ENCODE results near the gene TEAD1. TPM values are rescaled to one million over a fixed set of nuclear protein-coding genes. Genes with fewer than 3 reads are reported as not detected.

The TEAD1 gene
- total and polyA plus RNA-seq, 10 of the 15 experiments (the other 5 are each of a cell fraction or from before 2014, with no cell fraction given): 0.01 to 0.59 (median 0.04) TPM; not detected in 6

DNA sequence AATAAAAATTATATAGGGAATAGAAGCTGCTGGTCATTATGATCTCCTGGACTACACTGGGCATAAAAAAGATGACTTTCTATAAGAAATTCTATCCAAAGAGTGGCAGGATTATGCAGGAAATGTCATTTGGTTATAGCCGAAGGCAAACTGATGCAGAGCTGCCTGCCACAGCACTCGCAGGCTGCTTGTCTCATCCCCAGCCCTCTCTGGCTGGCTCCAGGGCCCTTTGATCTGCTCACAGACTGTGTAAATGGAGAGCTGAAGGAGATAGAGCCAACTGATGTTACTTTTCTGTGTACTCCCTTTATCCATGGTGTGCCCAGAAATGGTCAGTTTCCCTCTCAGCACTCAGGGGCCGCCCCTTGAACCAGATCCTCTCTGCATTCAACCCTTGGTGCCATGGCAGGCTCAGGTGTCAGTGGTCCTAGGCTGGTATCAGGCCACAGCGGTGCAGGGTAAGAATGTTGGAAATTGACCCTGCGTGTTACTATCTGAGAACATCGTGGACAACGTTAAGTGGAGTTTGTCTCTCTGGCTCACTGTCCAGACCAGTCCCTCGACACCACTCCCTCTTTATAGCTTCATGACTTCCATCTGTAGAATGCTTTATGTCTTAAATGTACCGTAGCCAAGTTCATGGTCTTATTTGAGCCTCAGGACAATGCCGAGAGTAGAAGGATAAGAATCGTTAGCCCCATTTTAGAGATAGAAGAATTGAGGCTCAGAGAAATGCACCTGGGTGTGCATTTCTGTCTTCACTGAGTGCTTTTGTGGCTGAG, 27.8 kb downstream of the TEAD1 start:
- SMC1A ChIA-PET (ENCODE audit: uncharacterized antibody, unreplicated experiment): no interaction called here
- Histone ChIP-seq H4K20me1 (ENCODE audit: control insufficient read depth, insufficient read depth) (no peaks in the 10 kb centered on the region), H3K4me1 (ENCODE audit: control insufficient read depth, insufficient read depth, low read length) (no peaks in the 10 kb centered on the region), H3K27ac (ENCODE audit: control insufficient read depth, insufficient read depth) (no peak overlapping the region), H3K36me3 (ENCODE audit: control insufficient read depth in 2 of 2, insufficient read depth in 2 of 2, low read length in 1 of 2) (no peaks in the 10 kb centered on the region), H3K4me2 (ENCODE audit: control insufficient read depth, insufficient read depth) (no peak overlapping the region), H2AFZ (ENCODE audit: control insufficient read depth, low read depth, low read length) (no peak overlapping the region), H3K9ac (ENCODE audit: control insufficient read depth, insufficient read depth, low read length) (no peak overlapping the region), H3K9me3 (replicated peaks; ENCODE audit: control insufficient read depth, insufficient read depth, low read length) (no peaks in the 10 kb centered on the region), H3K4me3 (no peak overlapping the region), H3K79me2 (ENCODE audit: control insufficient read depth, insufficient read depth, low read length) (no peaks in the 10 kb centered on the region), H3K27me3 (replicated peaks in 1 of 2; ENCODE audit: control insufficient read depth in 2 of 2, insufficient read depth in 2 of 2, low read length in 1 of 2) (no peaks in the 10 kb centered on the region)
- no peak for DNase-seq (ENCODE audit: low read depth, low spot score)
- RAD21 ChIA-PET (ENCODE audit: unreplicated experiment): no interaction called here
- WGBS (ENCODE audit: insufficient coverage, insufficient replicate concordance, low lambda C conversion rate, missing lambda C conversion rate): 42% methylated on average over 11 of the region's 11 CpGs
- no TSS peak for BruUV-seq (replicated peaks)
- POLR2A ChIA-PET: no interaction called here
- in situ Hi-C loops (cut with MboI) (no loop called here), intact Hi-C loops (cut with micrococcal nuclease; ENCODE audit: unreplicated experiment) (no loop called here)
- CTCF ChIA-PET: no interaction called here
- no peak for ATAC-seq
- no peak for FAIRE-seq
- TF ChIP-seq TARDBP (IDR thresholded peaks at IDR 0.05; ENCODE audit: borderline replicate concordance): no peak
- no peak for TF ChIP-seq EP300 (IDR thresholded peaks at IDR 0.05; ENCODE audit: borderline replicate concordance in 1 of 2, control insufficient read depth in 1 of 2, low read depth in 2 of 2, low read length in 2 of 2)
- no peak for TF ChIP-seq ZBTB33 (IDR thresholded peaks at IDR 0.05)
- no peak for TF ChIP-seq GATAD2B (conservative IDR thresholded peaks at IDR 0.05; ENCODE audit: low read depth)
- TF ChIP-seq STAT3 (IDR thresholded peaks at IDR 0.05; ENCODE audit: low read depth, low read length): no peak
- TF ChIP-seq SREBF2 (IDR thresholded peaks at IDR 0.05; ENCODE audit: low read length): no peak
- TF ChIP-seq KLF5 (IDR thresholded peaks at IDR 0.05; ENCODE audit: partially characterized antibody): no peak
- no peak for TF ChIP-seq CREB1 (IDR thresholded peaks at IDR 0.05; ENCODE audit: low read depth)
- no peak for TF ChIP-seq SUPT20H (IDR thresholded peaks at IDR 0.05; ENCODE audit: borderline replicate concordance, control insufficient read depth, low read depth, low read length)
- TF ChIP-seq SIN3A (IDR thresholded peaks at IDR 0.05; ENCODE audit: low read depth, low read length): no peak
- TF ChIP-seq E2F8 (IDR thresholded peaks at IDR 0.05; ENCODE audit: low read depth, partially characterized antibody): no peak
- no peak for TF ChIP-seq PRDM15 (CRISPR knock-in tag; IDR thresholded peaks at IDR 0.05)
- TF ChIP-seq SMC3 (IDR thresholded peaks at IDR 0.05; ENCODE audit: borderline replicate concordance, low read length): no peak
- TF ChIP-seq RFX5 (IDR thresholded peaks at IDR 0.05; ENCODE audit: low read depth, low read length): no peak
